Mesodermal cell (in vitro differentiated cells): ENCODE results near the gene CRYBA2.

Experiments used
- H3K27ac ChIP-seq: 2 replicates; pipeline ENCODE4 v1.7.0; 2013; ENCODE audit warnings: mild to moderate bottlenecking, low read depth, low read length, moderate library complexity; ENCODE audit not compliant: severe bottlenecking
- H3K36me3 ChIP-seq: 2 replicates; pipeline ENCODE4 v1.7.1; 2013; ENCODE audit warnings: mild to moderate bottlenecking, low read length, moderate library complexity; ENCODE audit not compliant: control insufficient read depth, insufficient read depth
- H3K4me1 ChIP-seq: one replicate; pipeline ENCODE4 v1.7.1; 2013; ENCODE audit warnings: mild to moderate bottlenecking, low read length; ENCODE audit not compliant: insufficient read depth, control insufficient read depth, poor library complexity, severe bottlenecking
- H3K4me3 ChIP-seq: 2 replicates; pipeline ENCODE4 v1.7.0; 2013; ENCODE audit warnings: low read length, control low read depth, mild to moderate bottlenecking; ENCODE audit not compliant: insufficient read depth, poor library complexity, severe bottlenecking; ENCODE audit errors: extremely low read depth
- H3K9me3 ChIP-seq: 2 replicates; pipeline ENCODE4 v1.7.1; 2013; ENCODE audit warnings: mild to moderate bottlenecking, low read length, moderate library complexity; ENCODE audit not compliant: control insufficient read depth
- WGBS, 2 experiments: methylation state at CpG; one replicate each; pipeline ENCODE4 v1.1.5; 2013; ENCODE audit warnings: missing lambda C conversion rate in 2 of 2; ENCODE audit not compliant: insufficient coverage in 2 of 2; 5-methylcytosine and 5-hydroxymethylcytosine counted together

CRYBA2 gene

DNA sequence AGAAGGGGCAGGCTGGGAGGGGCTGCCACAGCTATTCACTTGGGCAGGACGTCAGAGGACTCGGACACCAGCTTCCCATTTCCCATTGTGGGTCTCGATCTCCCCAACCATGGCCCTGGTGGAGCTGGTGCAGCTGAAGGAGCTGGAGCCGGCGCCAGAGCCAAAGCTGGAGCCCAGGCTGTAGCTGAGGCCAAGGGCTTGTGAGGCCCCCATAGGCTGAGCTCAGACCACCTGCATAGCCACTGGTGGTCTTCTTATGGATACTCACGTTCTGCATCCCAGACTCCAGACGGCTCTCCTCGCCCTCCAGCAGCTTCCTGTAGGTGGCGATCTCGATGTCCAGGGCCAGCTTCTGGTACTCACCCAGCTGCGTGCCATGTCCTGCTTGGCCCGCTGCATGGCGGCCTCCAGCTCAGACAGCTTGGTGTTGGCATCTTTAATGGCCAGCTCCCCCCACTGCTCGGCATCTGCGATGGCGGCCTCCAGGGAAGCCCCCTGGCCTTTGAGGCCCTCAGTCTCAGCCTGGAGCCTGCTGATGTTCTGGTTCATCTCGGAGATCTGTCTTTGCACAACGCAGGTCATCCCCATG lies 39.8 kb downstream of the CRYBA2 start:
- 60 to 72% methylated on average over 18 of the region's 18 CpGs for WGBS, 2 experiments
- no peaks in the 10 kb centered on the region for H3K4me1 ChIP-seq

GRCh38 chr2:218952160-218952559 lies 41.1 kb downstream of the CRYBA2 start:
- WGBS, 2 experiments: 96 to 100% methylated on average over 3 to 5 of the region's 7 CpGs
- Histone ChIP-seq H3K4me3 (no peak overlapping the region), H3K36me3 (no peaks in the 10 kb centered on the region), H3K27ac (no peak overlapping the region), H3K9me3 (no peaks in the 10 kb centered on the region), H3K4me1 (no peaks in the 10 kb centered on the region)

More for the DNA sequence above, 39.8 kb downstream of the CRYBA2 start:
- Histone ChIP-seq H3K36me3 (no peaks in the 10 kb centered on the region), H3K4me3 (no peak overlapping the region), H3K27ac (no peak overlapping the region), H3K9me3 (no peaks in the 10 kb centered on the region)

DNA sequence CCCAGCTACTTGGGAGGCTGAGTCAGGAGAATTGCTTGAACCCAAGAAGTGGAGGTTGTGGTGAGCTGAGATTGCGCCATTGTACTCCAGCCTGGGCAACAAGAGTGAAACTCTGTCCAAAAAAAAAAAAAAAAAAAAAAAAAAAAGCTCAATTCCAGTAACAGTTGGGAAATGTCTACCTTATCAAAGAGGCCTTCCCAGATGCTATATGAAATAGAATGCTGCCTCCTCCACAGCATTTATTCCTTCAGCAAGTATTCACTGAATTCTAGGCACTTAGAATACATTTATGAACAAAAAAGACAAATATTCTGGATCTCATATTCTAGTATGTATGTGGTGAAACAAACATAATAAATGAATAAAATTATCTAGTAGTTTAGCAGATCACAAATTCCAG lies 46.6 kb downstream of the CRYBA2 start:
- no peaks in the 10 kb centered on the region for H3K4me1 ChIP-seq
- H3K27ac ChIP-seq: no peak overlapping the region
- no peak overlapping the region for H3K4me3 ChIP-seq
- no CpG with 5 or more reads among the region's 1 CpG for WGBS, 2 experiments
- H3K36me3 ChIP-seq: no peaks in the 10 kb centered on the region
- H3K9me3 ChIP-seq: no peaks in the 10 kb centered on the region

GRCh38 chr2:218944759-218945404 lies 48.3 kb downstream of the CRYBA2 start:
- no peaks in the 10 kb centered on the region for H3K36me3 ChIP-seq
- 71% methylated on average over 1 of the region's 1 CpG; no CpG with 5 or more reads in 1 of the 2 experiments for WGBS, 2 experiments
- no peaks in the 10 kb centered on the region for H3K9me3 ChIP-seq
- no peak overlapping the region for H3K27ac ChIP-seq
- no peaks in the 10 kb centered on the region for H3K4me1 ChIP-seq
- H3K4me3 ChIP-seq: no peak overlapping the region
